ENCODE data around the gene COQ2. TPM values are rescaled to one million over a fixed set of nuclear protein-coding genes. Genes with fewer than 3 reads are reported as not detected.

COQ2 gene
- total RNA-seq, 1 experiment from 2014 or later: 24.2 TPM

- no peak overlapping the region for H3K4me3 Mint-ChIP-seq (ENCODE audit: unreplicated experiment)
- H3K27me3 Mint-ChIP-seq (ENCODE audit: insufficient read depth, unreplicated experiment): no peaks in the 10 kb centered on the region
Measured at GRCh38 chr4:83229791-83230190, 54.8 kb downstream of the COQ2 start.

GRCh38 chr4:83228231-83228630 is 56.4 kb downstream of the COQ2 start:
- no peak for TF ChIP-seq CTCF (IDR thresholded peaks at IDR 0.05; ENCODE audit: insufficient read depth in 1 of 2, low read depth in 1 of 2, low read length in 1 of 2, severe bottlenecking in 1 of 2, unreplicated experiment in 1 of 2)
- H3K36me3 ChIP-seq (ENCODE audit: control insufficient read depth, insufficient read depth, low read length): no peaks in the 10 kb centered on the region
- Mint-ChIP-seq H3K9me3 (ENCODE audit: unreplicated experiment) (no peaks in the 10 kb centered on the region), H3K4me1 (ENCODE audit: low read depth, unreplicated experiment) (no peaks in the 10 kb centered on the region), H3K27ac (ENCODE audit: unreplicated experiment) (no peak overlapping the region), H3K36me3 (ENCODE audit: insufficient read depth, unreplicated experiment) (no peaks in the 10 kb centered on the region), H3K4me3 (ENCODE audit: unreplicated experiment) (no peak overlapping the region), H3K27me3 (ENCODE audit: insufficient read depth, unreplicated experiment) (no peaks in the 10 kb centered on the region)
- H3K4me3 ChIP-seq (ENCODE audit: low read depth, low read length): no peak overlapping the region
- H3K4me1 ChIP-seq: peaks cover 4% of the 10 kb centered on the region; the same call in 1 of the 2 replicates
- H3K9me3 ChIP-seq: no peaks in the 10 kb centered on the region
- BruUV-seq (replicated peaks): no TSS peak
- CTCF ChIA-PET: no interaction called here
- intact Hi-C loops (cut with micrococcal nuclease; ENCODE audit: unreplicated experiment): no loop called here
- no peaks in the 10 kb centered on the region for H3K27me3 ChIP-seq (replicated peaks; ENCODE audit: control insufficient read depth, insufficient read depth, low read length)
- POLR2A ChIA-PET: no interaction called here
- DNase-seq: no peak

More at GRCh38 chr4:83229791-83230190, 54.8 kb downstream of the COQ2 start:
- no TSS peak for BruUV-seq (replicated peaks)
- no peaks in the 10 kb centered on the region for H3K4me1 Mint-ChIP-seq (ENCODE audit: low read depth, unreplicated experiment)
- H3K36me3 Mint-ChIP-seq (ENCODE audit: insufficient read depth, unreplicated experiment): no peaks in the 10 kb centered on the region
- no peaks in the 10 kb centered on the region for H3K36me3 ChIP-seq (ENCODE audit: control insufficient read depth, insufficient read depth, low read length)
- no peaks in the 10 kb centered on the region for H3K9me3 Mint-ChIP-seq (ENCODE audit: unreplicated experiment)
- TF ChIP-seq CTCF (IDR thresholded peaks at IDR 0.05; ENCODE audit: insufficient read depth in 1 of 2, low read depth in 1 of 2, low read length in 1 of 2, severe bottlenecking in 1 of 2, unreplicated experiment in 1 of 2): no peak
- DNase-seq: no peak
- POLR2A ChIA-PET: no interaction called here
- intact Hi-C loops (cut with micrococcal nuclease; ENCODE audit: unreplicated experiment): no loop called here
- no peak overlapping the region for H3K27ac Mint-ChIP-seq (ENCODE audit: unreplicated experiment)
- H3K9me3 ChIP-seq: no peaks in the 10 kb centered on the region
- H3K27me3 ChIP-seq (replicated peaks; ENCODE audit: control insufficient read depth, insufficient read depth, low read length): no peaks in the 10 kb centered on the region
- CTCF ChIA-PET: no interaction called here
- no peak overlapping the region for H3K4me3 ChIP-seq (ENCODE audit: low read depth, low read length)
- peaks cover 4% of the 10 kb centered on the region for H3K4me1 ChIP-seq

- Mint-ChIP-seq H3K4me3 (ENCODE audit: unreplicated experiment) (no peak overlapping the region), H3K9me3 (ENCODE audit: unreplicated experiment) (no peaks in the 10 kb centered on the region), H3K36me3 (ENCODE audit: insufficient read depth, unreplicated experiment) (no peaks in the 10 kb centered on the region), H3K27me3 (ENCODE audit: insufficient read depth, unreplicated experiment) (no peaks in the 10 kb centered on the region), H3K4me1 (ENCODE audit: low read depth, unreplicated experiment) (no peaks in the 10 kb centered on the region), H3K27ac (ENCODE audit: unreplicated experiment) (no peak overlapping the region)
- no peak for DNase-seq
- BruUV-seq (replicated peaks): no TSS peak
- ChIA-PET POLR2A (no interaction called here), CTCF (no interaction called here)
- no peaks in the 10 kb centered on the region for H3K36me3 ChIP-seq (ENCODE audit: control insufficient read depth, insufficient read depth, low read length)
- no peak for TF ChIP-seq CTCF (IDR thresholded peaks at IDR 0.05; ENCODE audit: insufficient read depth in 1 of 2, low read depth in 1 of 2, low read length in 1 of 2, severe bottlenecking in 1 of 2, unreplicated experiment in 1 of 2)
- H3K4me1 ChIP-seq: no peaks in the 10 kb centered on the region
- no peaks in the 10 kb centered on the region for H3K27me3 ChIP-seq (replicated peaks; ENCODE audit: control insufficient read depth, insufficient read depth, low read length)
- no peak overlapping the region for H3K4me3 ChIP-seq (ENCODE audit: low read depth, low read length)
- no peaks in the 10 kb centered on the region for H3K9me3 ChIP-seq
- intact Hi-C loops (cut with micrococcal nuclease; ENCODE audit: unreplicated experiment): no loop called here
Measured at GRCh38 chr4:83224502-83225197, 59.9 kb downstream of the COQ2 start.
